Stimulated activated CD4-positive, alpha-beta T cell treated with anti-CD3 and anti-CD28 coated beads, Interleukin-12 subunit alpha, Interleukin-12 subunit beta, amount 100 ng/mL, for 4 hours (primary cell): Measurements from ENCODE around the gene GAREM1.

Experiments used
- DNase-seq: peaks from one replicate; pipeline ENCODE4 v3.0.0-alpha.2; 2020

GAREM1 gene

DNA sequence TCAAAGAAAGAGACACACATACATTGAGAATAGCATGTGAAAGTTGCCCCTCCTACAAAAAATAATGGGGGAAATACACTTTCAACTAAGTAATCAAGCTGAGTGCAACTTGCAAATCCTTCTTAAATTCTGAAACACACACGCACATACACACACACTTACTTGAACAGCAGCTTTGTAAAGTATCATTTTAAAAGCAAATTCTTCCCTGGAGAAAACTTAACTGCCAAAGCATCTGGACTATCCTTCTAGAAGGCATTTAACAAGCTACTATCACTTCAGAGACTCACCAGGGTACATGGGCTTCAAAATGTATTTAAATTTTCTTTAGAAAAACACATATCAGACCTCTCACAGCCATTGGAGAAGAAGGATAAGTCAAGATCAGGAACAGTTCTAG, 15.3 kb downstream of the GAREM1 start:
- DNase-seq: no peak

- no peak for DNase-seq
Measured at GRCh38 chr18:32454593-32454992, 16.1 kb downstream of the GAREM1 start.

- DNase-seq: no peak
Measured at GRCh38 chr18:32450874-32451273, 19.8 kb downstream of the GAREM1 start.

- DNase-seq: no peak
Measured at GRCh38 chr18:32450026-32450691, 20.5 kb downstream of the GAREM1 start.

- DNase-seq: no peak
Measured at GRCh38 chr18:32446780-32447179, 23.9 kb downstream of the GAREM1 start.

DNA sequence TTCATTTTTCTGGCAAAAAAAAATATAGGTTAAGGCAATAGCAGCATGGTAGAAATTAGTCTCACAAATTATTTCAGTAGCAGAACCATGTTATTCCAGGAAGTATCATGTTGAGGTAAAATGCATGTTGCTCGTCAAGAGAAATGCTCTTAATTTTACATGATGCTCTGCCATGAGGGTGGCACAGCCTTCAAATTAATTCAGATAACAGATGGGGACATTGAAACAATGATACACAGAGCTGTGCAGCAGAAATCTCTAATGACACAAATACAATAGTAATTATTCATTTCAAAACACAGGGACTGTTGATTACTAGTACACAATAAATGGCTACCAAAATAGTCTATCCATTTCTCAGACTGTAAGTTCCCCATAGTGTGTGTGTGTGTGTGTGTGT, 24.8 kb downstream of the GAREM1 start:
- DNase-seq: no peak

DNA sequence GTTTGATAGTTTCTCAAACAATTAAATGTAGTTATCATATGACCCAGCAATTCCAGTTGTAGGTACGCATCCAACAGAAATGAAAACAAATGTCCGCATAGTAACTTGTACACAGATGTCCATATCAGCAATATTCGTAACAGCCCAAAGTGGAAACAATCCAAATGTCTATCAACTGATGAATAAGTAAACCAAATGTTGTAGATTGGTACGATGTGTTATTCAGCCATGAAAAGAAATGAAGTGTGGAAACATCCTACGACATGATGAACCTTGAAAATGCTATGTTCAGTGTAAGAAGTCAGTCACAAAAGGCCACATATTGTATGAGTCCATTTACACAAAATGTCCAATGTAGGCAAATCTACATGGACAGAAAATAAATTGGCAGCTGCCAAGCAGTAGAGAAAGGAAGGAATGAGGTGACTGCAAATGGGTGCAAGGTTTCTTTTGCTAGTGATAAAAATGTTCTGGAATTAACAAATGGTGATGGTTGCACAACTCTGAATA, 26.9 kb downstream of the GAREM1 start:
- no peak for DNase-seq

DNA sequence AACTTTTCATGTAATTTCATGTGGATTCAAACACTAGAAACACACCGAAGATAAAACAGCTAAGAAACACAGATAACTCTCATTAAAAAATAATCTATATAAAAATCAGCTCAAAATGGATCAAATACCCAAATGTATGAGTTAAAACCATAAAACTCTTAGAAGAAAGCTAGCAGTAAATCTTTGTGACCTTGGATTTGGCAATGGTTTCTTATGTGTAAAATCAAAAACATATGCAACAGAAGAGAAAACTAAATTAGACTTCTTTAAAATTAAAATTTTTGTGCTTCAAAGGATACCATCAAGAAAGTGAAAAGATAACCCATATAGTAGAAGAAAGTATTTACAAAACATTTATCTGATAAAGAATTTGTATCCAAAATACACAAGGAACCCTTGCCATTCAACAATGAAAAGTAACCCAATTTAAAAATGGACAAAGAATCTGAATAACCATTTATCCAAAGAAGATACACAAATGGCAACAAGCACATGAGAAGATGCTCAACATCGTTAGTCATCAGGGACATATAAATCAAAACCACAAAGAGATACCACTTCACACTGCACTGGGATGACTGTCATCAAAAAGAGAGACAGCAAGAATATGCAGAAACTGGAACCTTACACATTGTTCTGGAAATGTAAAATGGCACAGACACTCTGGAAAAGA, 27.5 kb downstream of the GAREM1 start:
- no peak for DNase-seq

DNA sequence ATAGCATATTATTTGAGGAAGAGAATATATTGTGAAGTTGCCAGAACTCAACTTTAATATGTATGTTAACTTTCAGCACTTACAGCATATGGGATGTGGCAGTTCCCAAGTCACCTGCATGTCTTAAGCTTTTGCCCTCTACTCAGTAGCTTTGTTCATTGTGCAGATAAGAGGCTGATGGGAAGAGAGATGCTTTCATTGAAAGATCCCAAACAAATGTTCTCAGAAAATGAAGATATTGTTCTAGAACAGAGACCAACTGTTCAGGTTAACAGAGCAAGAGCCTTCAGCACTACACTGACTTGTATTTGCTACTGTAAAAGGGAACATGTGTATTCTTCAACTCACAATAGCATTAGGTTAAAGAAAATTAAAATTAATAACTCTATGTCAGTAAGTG, 28.1 kb downstream of the GAREM1 start:
- DNase-seq: no peak

DNA sequence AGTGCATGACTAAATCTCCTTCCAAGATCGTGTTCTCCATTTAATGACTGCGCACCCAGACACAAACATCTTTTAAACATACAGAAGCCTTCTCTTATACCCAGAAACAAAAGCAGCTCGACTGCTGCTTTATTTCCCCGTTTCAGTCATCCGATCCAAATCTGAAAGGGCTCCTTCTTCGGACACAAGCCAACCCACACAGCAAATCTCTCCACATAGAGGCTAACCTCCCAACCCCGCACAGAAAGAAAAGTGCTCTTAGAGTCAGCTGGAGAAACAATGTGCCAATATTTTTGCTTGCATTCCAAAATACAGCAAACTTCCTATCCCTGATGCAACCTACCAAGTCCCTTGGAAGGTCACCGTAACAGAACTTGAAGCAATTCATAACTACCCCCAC, 29.1 kb downstream of the GAREM1 start:
- no peak for DNase-seq

GRCh38 chr18:32440518-32440917, 30.2 kb downstream of the GAREM1 start:
- no peak for DNase-seq

DNA sequence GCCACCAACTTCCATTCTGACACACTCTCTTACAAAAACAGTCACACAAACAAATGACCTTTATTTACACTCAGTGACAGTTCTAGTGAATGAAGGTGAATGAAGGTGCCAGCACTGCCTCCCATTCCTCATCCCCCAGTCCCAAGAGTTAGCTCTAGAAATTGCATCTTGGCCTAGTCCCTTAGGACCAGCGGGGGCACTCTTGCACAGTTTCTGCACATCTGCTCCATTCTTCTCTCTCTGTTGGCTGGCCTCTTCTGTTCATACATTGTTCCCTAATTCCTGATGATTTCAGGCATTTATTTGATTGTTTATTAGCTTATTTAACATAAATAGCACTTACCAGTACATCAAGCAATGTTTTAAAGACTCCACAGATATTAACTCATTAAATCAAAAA, 30.9 kb downstream of the GAREM1 start:
- no peak for DNase-seq

GRCh38 chr18:32439241-32439640, 31.4 kb downstream of the GAREM1 start:
- no peak for DNase-seq

- no peak for DNase-seq
Measured at GRCh38 chr18:32438173-32438572, 32.5 kb downstream of the GAREM1 start.

GRCh38 chr18:32437100-32437834, 33.4 kb downstream of the GAREM1 start:
- DNase-seq: no peak

DNA sequence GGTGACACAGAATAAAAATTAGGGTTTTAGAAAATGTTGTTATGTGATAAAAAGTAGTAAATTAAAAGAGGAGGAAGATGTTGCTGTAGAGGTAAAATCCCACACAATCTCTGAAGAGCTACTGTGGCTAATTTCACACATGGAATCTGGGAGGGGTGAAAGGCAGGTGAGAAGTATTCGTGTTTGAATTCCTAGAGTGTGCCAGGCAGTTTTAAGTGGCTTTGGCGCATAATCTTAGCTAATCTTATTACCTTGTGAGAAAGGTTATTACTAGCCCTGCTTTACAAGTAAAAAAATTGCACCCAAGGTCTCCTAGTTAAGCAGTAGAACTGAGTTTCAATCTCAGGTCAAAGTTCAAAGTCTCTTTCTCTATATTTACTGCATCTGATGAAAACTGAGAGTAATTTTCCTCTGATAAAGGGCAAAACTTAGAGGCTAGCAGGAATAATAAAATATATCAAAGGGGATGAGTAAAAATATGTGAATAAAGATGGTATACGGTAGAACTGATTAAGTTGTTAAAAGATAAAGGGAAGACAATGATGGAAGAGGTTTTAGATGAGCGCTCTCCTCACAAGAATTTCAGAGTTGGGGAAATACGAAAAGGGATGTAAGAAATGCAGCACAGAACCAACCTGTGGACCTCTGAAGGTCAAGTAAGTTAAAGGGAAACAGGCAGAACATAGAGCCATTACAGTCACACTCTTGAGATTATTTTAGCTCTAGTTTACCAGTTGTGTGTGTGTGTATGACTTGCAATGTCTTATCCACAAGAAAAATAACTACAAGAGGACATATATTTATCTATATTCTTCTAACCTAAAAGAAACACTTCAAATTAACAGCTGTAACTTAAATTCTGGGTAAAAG, 34.8 kb downstream of the GAREM1 start:
- DNase-seq: no peak

GRCh38 chr18:32431753-32432152, 38.9 kb downstream of the GAREM1 start:
- no peak for DNase-seq

DNA sequence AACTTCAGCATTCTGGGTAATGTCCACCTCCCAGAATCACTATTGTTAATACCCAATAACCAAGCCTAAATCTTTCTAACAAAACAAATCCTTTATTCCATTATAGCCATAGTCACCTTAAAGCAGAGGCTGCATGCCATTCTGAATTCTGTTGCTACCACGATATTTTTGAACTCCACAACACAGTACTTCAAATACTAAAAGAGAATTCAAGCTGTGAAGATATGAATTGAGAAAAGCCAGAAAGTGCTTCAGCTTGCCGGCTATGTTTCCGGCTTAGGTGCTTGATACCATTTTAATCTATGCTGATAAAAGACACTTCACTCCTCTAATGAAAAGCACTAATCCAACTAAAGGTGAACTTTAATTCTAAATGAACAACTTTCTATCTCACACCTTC, 41.3 kb downstream of the GAREM1 start:
- no peak for DNase-seq

GRCh38 chr18:32427084-32427900, 43.4 kb downstream of the GAREM1 start:
- no peak for DNase-seq

GRCh38 chr18:32425466-32425865, 45.2 kb downstream of the GAREM1 start:
- no peak for DNase-seq

GRCh38 chr18:32424696-32425095, 46.0 kb downstream of the GAREM1 start:
- DNase-seq: no peak
